ENCODE data around the gene FERMT2.
"Not testable (repeated sequence)": the region's sequence is repeated elsewhere in the genome, so short reads cannot be mapped to it uniquely, and the experiment has no call there.

FERMT2 gene

GRCh38 chr14:52939427-52939826 lies 11.4 kb downstream of the FERMT2 start:
- DNase-seq (ENCODE audit: low spot score): no peak

GRCh38 chr14:52937869-52938268 lies 13.0 kb downstream of the FERMT2 start:
- DNase-seq (ENCODE audit: low spot score): no peak

GRCh38 chr14:52937306-52937705 lies 13.5 kb downstream of the FERMT2 start:
- DNase-seq (ENCODE audit: low spot score): no peak

- no peak for DNase-seq (ENCODE audit: low spot score)
These were observed 14.4 kb downstream of the FERMT2 start for GRCh38 chr14:52936437-52936836.

GRCh38 chr14:52935833-52936232 lies 15.0 kb downstream of the FERMT2 start:
- no peak for DNase-seq (ENCODE audit: low spot score)

GRCh38 chr14:52934762-52935161 lies 16.1 kb downstream of the FERMT2 start:
- no peak for DNase-seq (ENCODE audit: low spot score)

GRCh38 chr14:52929192-52929807 lies 21.6 kb downstream of the FERMT2 start:
- DNase-seq (ENCODE audit: low spot score): no peak

- DNase-seq (ENCODE audit: low spot score): no peak
These were observed 23.9 kb downstream of the FERMT2 start for GRCh38 chr14:52926953-52927352.

GRCh38 chr14:52923902-52924575 lies 26.8 kb downstream of the FERMT2 start:
- DNase-seq (ENCODE audit: low spot score): no peak

- no peak for DNase-seq (ENCODE audit: low spot score)
These were observed 28.2 kb downstream of the FERMT2 start for GRCh38 chr14:52922656-52923055.

- no peak for DNase-seq (ENCODE audit: low spot score)
These were observed 28.8 kb downstream of the FERMT2 start for GRCh38 chr14:52922059-52922458.

- DNase-seq (ENCODE audit: low spot score): not testable (repeated sequence)
These were observed 30.4 kb downstream of the FERMT2 start for GRCh38 chr14:52920411-52920810.

- DNase-seq (ENCODE audit: low spot score): no peak
These were observed 30.9 kb downstream of the FERMT2 start for GRCh38 chr14:52919971-52920370.

- no peak for DNase-seq (ENCODE audit: low spot score)
These were observed 32.4 kb downstream of the FERMT2 start for GRCh38 chr14:52918486-52918885.

- no peak for DNase-seq (ENCODE audit: low spot score)
These were observed 33.1 kb downstream of the FERMT2 start for GRCh38 chr14:52917735-52918134.

GRCh38 chr14:52914295-52914694 lies 36.6 kb downstream of the FERMT2 start:
- DNase-seq (ENCODE audit: low spot score): no peak

GRCh38 chr14:52913271-52913670 lies 37.6 kb downstream of the FERMT2 start:
- no peak for DNase-seq (ENCODE audit: low spot score)

GRCh38 chr14:52911904-52912303 lies 38.9 kb downstream of the FERMT2 start:
- no peak for DNase-seq (ENCODE audit: low spot score)

- DNase-seq (ENCODE audit: low spot score): no peak
These were observed 40.3 kb downstream of the FERMT2 start for GRCh38 chr14:52910572-52910971.

GRCh38 chr14:52907949-52908348 lies 42.9 kb downstream of the FERMT2 start:
- DNase-seq (ENCODE audit: low spot score): no peak

- no peak for DNase-seq (ENCODE audit: low spot score)
These were observed 44.7 kb downstream of the FERMT2 start for GRCh38 chr14:52906141-52906601.

GRCh38 chr14:52902971-52903619 lies 47.8 kb downstream of the FERMT2 start:
- no peak for DNase-seq (ENCODE audit: low spot score)

- no peak for DNase-seq (ENCODE audit: low spot score)
These were observed 49.4 kb downstream of the FERMT2 start for GRCh38 chr14:52901357-52901980.

Measured in HuH-7.5 (cell line).